AG09309 (cell line): Measurements from ENCODE around the gene RALBP1.
"Not testable (repeated sequence)": the region's sequence is repeated elsewhere in the genome, so short reads cannot be mapped to it uniquely, and the experiment has no call there.

ENCODE experiments used
- DNase-seq: peaks from one replicate; pipeline ENCODE4 v3.0.0-alpha.2; 2010; ENCODE audit warnings: low read depth
- H3K4me3 ChIP-seq: 2 replicates; pipeline ENCODE4 v1.5.1; 2011; ENCODE audit warnings: mild to moderate bottlenecking, low read depth, low read length, moderate library complexity; ENCODE audit not compliant: control insufficient read depth
- CTCF ChIP-seq: IDR thresholded peaks from 2 replicates; pipeline ENCODE4 v1.5.1; 2011; ENCODE audit warnings: mild to moderate bottlenecking, low read depth, low read length, inconsistent platforms; ENCODE audit not compliant: insufficient read depth, control insufficient read depth; ENCODE audit errors: missing control alignments

Gene RALBP1

GRCh38 chr18:9474983-9475642 is at the start of gene RALBP1:
RALBP1 (plus strand) TSS chr18:9475513; CDS start chr18:9513046, 37,533 bp downstream.
- peak; percentile 96 for DNase-seq
- peak; percentile 19 for TF ChIP-seq CTCF
- H3K4me3 ChIP-seq, result peak within 1 kb of the TSS; percentile 71

GRCh38 chr18:9426753-9427152 is 48.6 kb upstream of the RALBP1 start:
- no peak for DNase-seq
- TF ChIP-seq CTCF, result no peak
- no peak overlapping the region for H3K4me3 ChIP-seq

DNA sequence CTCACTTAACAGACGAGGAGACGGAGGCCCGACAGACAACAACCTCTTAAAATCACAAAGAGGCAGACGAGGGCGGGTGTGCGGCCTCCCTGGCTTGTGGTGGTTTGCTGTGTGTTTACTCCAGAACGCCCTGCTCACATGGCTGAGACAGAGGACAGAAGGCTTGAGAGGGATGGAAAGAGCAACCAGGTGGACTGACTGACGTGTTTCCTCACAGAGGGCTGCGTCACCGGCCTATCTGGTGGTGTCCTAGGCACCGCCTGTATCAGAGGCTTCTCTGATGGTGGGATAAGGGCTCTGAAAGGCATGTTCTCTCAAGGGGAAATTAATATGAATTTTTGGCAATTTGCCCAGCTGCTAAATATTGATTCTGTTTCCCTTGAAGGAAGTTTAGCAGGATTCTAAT is 47.0 kb upstream of the RALBP1 start:
- no peak for TF ChIP-seq CTCF
- H3K4me3 ChIP-seq, result no peak overlapping the region
- DNase-seq, result no peak

DNA sequence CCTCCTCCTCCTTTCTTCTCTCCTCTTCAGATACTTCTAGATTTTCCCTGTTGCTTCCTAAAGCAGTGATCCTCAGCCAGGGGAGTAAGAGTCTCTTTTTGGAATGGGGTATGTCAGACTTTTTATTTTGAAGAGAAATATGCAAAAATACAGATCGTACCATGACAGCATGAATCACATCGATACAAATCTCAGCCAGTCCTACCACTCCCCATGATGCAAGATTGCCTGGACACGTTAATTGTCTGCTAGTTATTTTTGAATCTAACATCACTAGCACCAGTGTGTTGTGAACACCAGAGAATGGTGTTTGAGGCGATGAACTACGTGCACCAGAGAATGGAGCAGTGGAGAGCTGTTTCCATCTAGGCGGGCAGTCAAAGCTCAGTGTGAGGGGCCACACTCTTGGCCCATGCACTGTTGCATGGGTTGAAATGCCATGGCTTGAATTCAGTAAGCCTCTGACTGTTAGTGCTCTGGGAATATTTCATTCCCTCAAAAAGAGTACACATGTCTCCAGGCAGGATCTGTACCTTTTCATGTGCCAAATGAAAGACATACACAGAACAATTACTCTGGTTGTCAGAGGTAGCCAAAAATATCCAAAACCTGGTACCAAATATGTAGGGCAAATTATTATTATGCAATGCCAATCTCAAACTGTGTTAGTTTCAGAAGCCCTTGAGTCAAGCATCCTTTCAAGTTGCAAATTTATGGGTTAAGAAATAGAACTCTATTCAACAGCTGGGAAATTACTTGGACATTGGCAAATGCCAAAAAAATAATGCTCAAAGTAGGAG is 46.3 kb upstream of the RALBP1 start:
- H3K4me3 ChIP-seq, result no peak overlapping the region
- no peak for DNase-seq
- TF ChIP-seq CTCF, result no peak

DNA sequence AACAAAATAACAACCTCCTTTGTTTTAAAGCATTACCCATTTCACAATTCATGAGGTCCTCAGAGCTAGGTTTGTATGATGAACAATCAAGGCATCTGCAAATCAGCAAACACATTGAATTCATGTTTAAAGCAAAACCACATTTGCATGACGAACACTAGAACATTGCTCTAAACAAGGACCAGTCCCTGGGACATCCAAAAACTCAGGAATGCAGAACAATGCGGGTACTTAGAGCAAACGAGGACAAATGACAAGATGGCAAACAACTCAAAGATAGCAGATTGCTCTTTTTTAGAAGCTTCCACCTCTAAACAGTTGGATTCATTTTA is 45.7 kb upstream of the RALBP1 start:
- H3K4me3 ChIP-seq, result no peak overlapping the region
- TF ChIP-seq CTCF, result no peak
- DNase-seq, result peak; percentile 47

GRCh38 chr18:9430315-9430714 is 45.0 kb upstream of the RALBP1 start:
- H3K4me3 ChIP-seq, DNase-seq: not testable (repeated sequence)

GRCh38 chr18:9431296-9431695 is 44.0 kb upstream of the RALBP1 start:
- H3K4me3 ChIP-seq, result no peak overlapping the region
- TF ChIP-seq CTCF, result no peak

GRCh38 chr18:9433122-9433521 is 42.2 kb upstream of the RALBP1 start:
- DNase-seq, H3K4me3 ChIP-seq: not testable (repeated sequence)

More at GRCh38 chr18:9431296-9431695, 44.0 kb upstream of the RALBP1 start:
- no peak for DNase-seq
